Limb (tissue), 2 donors: Measurements from ENCODE around the gene KRT9.
"Not testable (repeated sequence)": the region's sequence is repeated elsewhere in the genome, so short reads cannot be mapped to it uniquely, and the experiment has no call there.

Source experiments
- DNase-seq, 2 donors: peaks; one replicate each; pipeline ENCODE4 v3.0.0-alpha.2; 2016; ENCODE audit errors: extremely low spot score in 2 of 2

Gene KRT9

GRCh38 chr17:41580244-41580575 lies 8.4 kb upstream of the KRT9 start:
- no peak for DNase-seq

- DNase-seq: peak; percentile 74 to 82
Measured at GRCh38 chr17:41579484-41580243, 7.8 kb upstream of the KRT9 start.

DNA sequence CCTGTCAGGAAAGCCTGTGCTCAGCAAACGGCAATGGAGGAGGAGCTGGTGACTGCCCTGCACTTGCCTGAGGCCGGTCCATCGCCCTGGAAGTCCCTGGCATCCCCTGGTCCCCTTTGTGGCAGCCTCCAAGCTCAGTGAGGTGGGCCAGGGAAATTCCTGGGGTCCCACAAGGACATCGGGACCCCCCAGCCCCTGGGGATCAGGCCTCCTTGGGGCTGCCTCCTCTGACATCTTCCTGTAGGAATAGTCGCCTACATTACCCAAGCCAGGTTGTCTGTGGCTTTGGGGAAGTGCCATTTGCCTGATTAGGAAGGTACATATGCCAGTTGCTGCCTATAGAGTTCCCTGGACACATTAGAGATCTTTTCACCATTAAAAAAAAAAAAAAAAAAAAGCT lies 7.1 kb upstream of the KRT9 start:
- DNase-seq: no peak

DNA sequence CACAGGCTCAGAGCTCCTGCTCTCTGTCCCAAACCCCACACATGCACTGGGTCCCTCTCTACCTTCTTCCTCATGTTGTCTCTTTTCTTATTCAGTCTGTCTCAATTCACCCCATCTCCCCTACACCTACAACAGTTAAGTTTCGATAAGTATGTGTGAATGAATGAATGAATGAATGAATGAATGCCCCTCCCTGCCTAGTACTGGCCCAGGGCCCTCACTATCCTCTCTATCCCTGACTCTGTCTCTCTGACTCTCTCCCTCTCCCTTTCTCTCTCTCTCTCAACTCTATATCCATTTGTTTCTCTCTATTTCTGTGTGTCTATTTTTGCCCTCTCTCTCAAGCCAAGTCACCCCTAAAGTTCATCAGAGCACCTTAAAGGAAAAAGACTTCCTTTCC lies 6.7 kb upstream of the KRT9 start:
- DNase-seq: no peak

GRCh38 chr17:41576740-41577139 lies 4.9 kb upstream of the KRT9 start:
- DNase-seq: not testable (repeated sequence)

DNA sequence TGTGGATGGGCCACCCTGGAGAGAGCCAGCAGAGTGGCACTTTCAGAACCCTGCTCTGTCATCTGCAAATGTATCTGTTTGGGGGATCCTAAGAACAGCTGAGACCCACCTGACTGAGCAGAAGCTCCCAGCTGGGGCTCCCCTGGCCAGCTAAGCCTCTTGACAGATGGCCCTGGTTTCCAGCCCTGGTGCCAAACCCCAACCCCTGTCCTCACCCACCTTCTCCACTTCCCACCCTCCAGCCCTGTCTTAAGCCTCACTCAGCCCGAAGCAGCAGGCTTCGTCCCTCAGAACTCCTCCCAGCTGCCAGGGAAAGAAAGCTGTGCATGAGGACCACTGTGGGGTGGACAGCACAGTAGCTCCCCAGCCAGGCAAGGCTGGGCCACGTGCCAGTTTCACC lies 3.5 kb upstream of the KRT9 start:
- DNase-seq: no peak

GRCh38 chr17:41567317-41567716 lies 4.5 kb downstream of the KRT9 start:
- DNase-seq: no peak

DNA sequence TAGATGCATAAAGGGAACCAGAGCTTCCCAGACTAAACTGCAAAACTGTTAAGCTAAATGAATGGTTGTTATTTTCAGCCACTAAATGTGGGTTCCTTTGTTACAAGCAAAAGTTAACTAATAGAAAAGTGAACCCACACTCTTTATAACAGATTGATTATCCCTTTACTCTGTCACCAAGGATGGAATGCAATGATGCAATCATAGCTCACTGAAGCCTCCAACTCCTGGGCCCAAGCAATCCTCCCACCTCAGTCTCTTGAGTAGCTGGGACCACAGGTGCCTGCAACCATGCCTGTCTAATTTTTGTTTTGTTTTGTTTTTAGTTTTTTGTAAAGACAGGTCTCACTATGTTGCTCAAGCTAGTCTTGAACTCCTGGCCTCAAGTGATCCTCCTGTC lies 6.5 kb downstream of the KRT9 start:
- no peak for DNase-seq

- no peak for DNase-seq
Measured at GRCh38 chr17:41563607-41564170, 8.2 kb downstream of the KRT9 start.

GRCh38 chr17:41561554-41561953 lies 10.3 kb downstream of the KRT9 start:
- DNase-seq: no peak

DNA sequence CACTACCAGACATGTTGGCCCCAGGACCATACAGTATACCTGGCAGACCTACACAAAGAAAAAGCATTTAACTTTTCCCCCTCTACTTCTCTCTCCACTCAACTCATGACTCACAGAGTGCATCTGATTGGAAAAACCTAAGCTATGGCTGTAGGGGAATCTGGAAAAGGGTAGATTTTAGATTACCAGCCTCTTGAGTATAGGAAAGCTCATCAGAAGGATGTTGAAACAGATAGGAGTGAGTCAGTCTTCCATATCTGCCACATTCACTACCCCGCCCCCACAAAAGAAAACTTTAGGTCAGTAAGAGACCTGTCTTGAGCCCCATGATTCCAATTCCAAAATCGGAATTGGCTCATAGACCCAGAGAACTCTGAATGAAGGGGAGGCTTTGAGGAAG lies 12.3 kb downstream of the KRT9 start:
- DNase-seq: no peak

- DNase-seq: no peak
Measured at GRCh38 chr17:41556931-41557330, 14.9 kb downstream of the KRT9 start.

- no peak for DNase-seq
Measured at GRCh38 chr17:41556306-41556705, 15.6 kb downstream of the KRT9 start.

DNA sequence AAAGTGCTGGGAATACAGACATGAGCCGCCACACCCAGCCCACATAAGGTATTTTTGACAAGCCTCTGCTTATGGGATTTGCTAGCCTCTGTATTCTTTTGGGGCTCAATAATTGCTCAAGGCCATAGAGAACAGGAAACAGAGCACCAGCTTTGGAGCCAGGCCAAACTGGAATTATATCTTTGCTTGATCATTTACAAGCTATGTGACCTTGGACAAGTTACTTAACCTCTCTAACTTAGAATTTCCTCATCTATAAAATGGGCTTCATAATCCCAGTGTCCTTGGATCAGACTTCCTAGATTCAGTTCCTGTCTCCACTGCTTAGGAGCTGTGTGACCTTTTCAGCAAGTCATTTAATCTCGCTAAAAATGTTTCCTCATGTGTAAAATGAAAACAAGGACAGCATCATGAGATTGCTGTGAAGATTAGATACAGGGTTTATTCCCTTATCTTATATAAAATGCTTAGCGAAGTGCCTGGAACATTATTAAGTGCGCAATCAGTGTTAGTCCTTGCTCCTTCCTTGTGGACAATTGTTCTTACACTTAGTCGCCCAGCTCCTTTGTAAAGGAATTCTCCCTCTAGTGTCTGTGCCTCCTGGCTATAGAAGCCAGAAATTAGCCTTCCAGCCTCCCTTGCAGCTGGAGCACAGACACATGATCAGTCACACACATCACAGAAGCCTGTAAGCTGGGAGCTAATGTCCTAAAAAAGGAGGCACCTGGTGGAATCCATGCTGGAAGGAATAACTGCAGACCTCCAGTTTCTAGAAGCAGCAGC lies 16.6 kb downstream of the KRT9 start:
- no peak for DNase-seq

- no peak for DNase-seq
Measured at GRCh38 chr17:41553987-41554680, 17.7 kb downstream of the KRT9 start.

DNA sequence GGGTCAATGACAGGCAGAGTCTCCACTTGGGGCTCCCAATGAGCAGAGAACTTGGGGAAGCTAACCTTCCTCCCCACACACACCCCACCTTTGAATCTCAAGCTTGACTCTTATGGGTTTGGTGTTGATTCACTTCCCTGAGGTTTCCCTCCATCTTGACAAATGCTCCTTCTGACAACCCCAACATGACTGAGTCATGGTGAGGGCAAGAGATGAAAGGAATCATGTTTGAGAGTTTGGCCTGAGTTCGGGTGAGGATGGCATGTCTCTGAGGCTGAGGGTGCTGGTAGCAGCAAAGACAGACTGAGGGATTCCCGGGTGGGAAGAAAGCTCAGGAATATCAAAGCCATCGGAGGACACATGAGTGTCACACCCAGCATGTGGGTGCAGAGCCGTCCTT lies 18.7 kb downstream of the KRT9 start:
- DNase-seq: no peak

GRCh38 chr17:41552455-41552854 lies 19.4 kb downstream of the KRT9 start:
- no peak for DNase-seq

DNA sequence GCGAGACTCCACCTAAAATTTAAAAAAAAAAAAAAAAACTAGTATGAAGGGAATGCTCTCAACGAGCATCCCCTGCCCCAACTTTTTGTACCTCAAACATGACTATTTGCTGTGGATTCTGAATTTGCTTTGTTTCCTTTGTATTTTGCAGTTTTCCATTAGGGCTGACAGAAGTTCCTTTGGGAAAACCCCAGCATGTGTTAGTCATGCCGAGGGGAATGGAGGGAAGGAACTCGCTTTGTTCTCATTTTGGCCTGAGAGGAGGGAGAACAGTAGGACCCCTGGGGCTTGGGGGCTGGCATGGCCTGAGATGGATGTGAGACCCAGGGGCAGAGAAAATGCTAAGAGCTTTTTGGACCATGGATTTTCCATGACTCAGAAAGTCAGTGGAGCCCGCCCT lies 20.5 kb downstream of the KRT9 start:
- DNase-seq: no peak

GRCh38 chr17:41549596-41550039 lies 22.2 kb downstream of the KRT9 start:
- DNase-seq: no peak

- peak; percentile 88 to 89 for DNase-seq
Measured at GRCh38 chr17:41548844-41549595, 22.8 kb downstream of the KRT9 start.
